Heart left ventricle (tissue), 16 donors: ENCODE results near the gene CUL5. TPM values are rescaled to one million over a fixed set of nuclear protein-coding genes. Genes with fewer than 3 reads are reported as not detected.
A peak's percentile ranks its signal among the peaks of the same experiment; 100 is the strongest.

ENCODE experiments used
- ATAC-seq, 4 donors: fragments of 200-7000 bp; cut with Tn5 transposase; one replicate each; pipeline ENCODE4 v1.9.1; 2020 to 2022; ENCODE audit warnings: moderate library complexity in 4 of 4, mild to moderate bottlenecking in 3 of 4, moderate number of reproducible peaks in 1 of 4
- DNase-seq, 5 donors: peaks; one replicate each; pipeline ENCODE4 v3.0.0-alpha.2; 2020
- H3K27ac ChIP-seq, 12 donors: fragments of 200-600 bp; sonication (generic) in 4 of 12; one replicate each; pipeline versions ENCODE4 v1.5.0 to v1.8.0; 2016 to 2022; ENCODE audit warnings: mild to moderate bottlenecking in 2 of 12
- H3K27me3 ChIP-seq, 9 donors: fragments of 200-600 bp; sonication (generic) in 2 of 9; one replicate each; pipeline versions ENCODE4 v1.5.1 to v1.8.0; 2016 to 2022; ENCODE audit warnings: mild to moderate bottlenecking in 3 of 9
- H3K36me3 ChIP-seq, 9 donors: fragments of 200-600 bp; sonication (generic) in 2 of 9; one replicate each; pipeline versions ENCODE4 v1.5.0 to v1.8.0; 2018 to 2022; ENCODE audit warnings: mild to moderate bottlenecking in 2 of 9
- H3K4me1 ChIP-seq, 12 donors: fragments of 200-600 bp; sonication (generic) in 4 of 12; one replicate each; pipeline versions ENCODE4 v1.5.0 to v1.8.0; 2016 to 2022; ENCODE audit warnings: mild to moderate bottlenecking in 3 of 12
- H3K4me3 ChIP-seq, 12 donors: fragments of 200-600 bp; sonication (generic) in 4 of 12; one replicate each; pipeline versions ENCODE4 v1.5.0 to v1.8.0; 2017 to 2022; ENCODE audit warnings: mild to moderate bottlenecking in 9 of 12, moderate library complexity in 4 of 12
- H3K9me3 ChIP-seq, 12 donors: fragments of 200-600 bp; sonication (generic) in 4 of 12; one replicate each; pipeline versions ENCODE4 v1.5.0 to v1.8.0; 2016 to 2022; ENCODE audit warnings: mild to moderate bottlenecking in 1 of 12
- POLR2A ChIP-seq, 2 donors: fragments of 450-650 bp; IDR thresholded peaks; one replicate each; pipeline ENCODE4 v1.6.1; 2017; ENCODE audit warnings: antibody characterized with exemption in 2 of 2, mild to moderate bottlenecking in 2 of 2, moderate library complexity in 2 of 2
- WGBS, 4 donors: extraction: QIAGEN DNeasy Blood & Tissue Kit in 2 of 4; methylation state at CpG; one replicate each; pipeline versions ENCODE4 v1.1.5 to v1.1.7; 2013 to 2018; 5-methylcytosine and 5-hydroxymethylcytosine counted together
- intact Hi-C, 10 donors: fragments of 100-400 bp; cut with DNase I; formaldehyde crosslinking; loops; one replicate each; pipeline versions ENCODE4 v1.11.1 to v1.14.2; 2022
- polyA plus RNA-seq, 2 donors: library from polyadenylated mRNA; stranded (reverse); fragments of 200-250 nt; gene quantifications; one replicate each; pipeline ENCODE4 v1.2.3, GENCODE V29; 2013
- total RNA-seq, 9 donors: library from RNA; depleted of rRNA in 2 of 9; stranded (reverse); fragments of >200 nt in 2 of 9; fragmentation: NEBNext Ultra II Directional in 3 of 9; extraction: Animal tissue kit (Norgen Biotek cat#: 25700) in 3 of 9; gene quantifications; one replicate each; pipeline versions ENCODE4 v1.1.0 to v1.2.4, GENCODE V29; 2016 to 2023
- TF ChIP-seq, protein P1 (sequence below), 12 donors: fragments of 200-600 bp; sonication (generic) in 4 of 12; IDR thresholded peaks; one replicate each; pipeline versions ENCODE4 v1.5.0 to v1.8.0; 2018 to 2022; ENCODE audit warnings: antibody characterized with exemption in 12 of 12, mild to moderate bottlenecking in 5 of 12
- donor health status: ischemic (EF 13 %, LVEDD 7.1; RV severe dilation, severe dysfunction).
- donor health status: healthy with polysubstance abuse.
- donor health status: DM: no; HTN: yes; CAD: no.
- donor health status: DM: no; HTN: no; CAD: no.
- donor health status: ischemic (EF 25% LVEDD 6.9; RV normal size, moderate dysfunction).
- donor health status: ischemic (EF 25% LVEDD 5.7; RV mildly dilated, moderate dysfunction).
- donor health status: healthy.
- donor health status: DM: yes; HTN: yes; CAD: no.
- donor health status: ischemic (EF 35%, LVEDD 5.7; RV mildly dilated, moderate dysfunction).
- donor health status: nonischemic (EF 11% LVEDD 7.7; RV severe dilation, severe dysfunction).
- donor health status: DM: yes; HTN: yes; CAD: no.
- donor health status: PGD.
- donor health status: ischemic (EF 29% LVEDD 5.4; RV normal size, mild dysfunction).
- donor health status: nonischemic (EF 23%, LVEDD 6.1; RV moderate dilation, normal function).

CUL5 gene
- total and polyA plus RNA-seq, 11 donors: 6.0 to 46.0 (median 35.2) TPM

DNA sequence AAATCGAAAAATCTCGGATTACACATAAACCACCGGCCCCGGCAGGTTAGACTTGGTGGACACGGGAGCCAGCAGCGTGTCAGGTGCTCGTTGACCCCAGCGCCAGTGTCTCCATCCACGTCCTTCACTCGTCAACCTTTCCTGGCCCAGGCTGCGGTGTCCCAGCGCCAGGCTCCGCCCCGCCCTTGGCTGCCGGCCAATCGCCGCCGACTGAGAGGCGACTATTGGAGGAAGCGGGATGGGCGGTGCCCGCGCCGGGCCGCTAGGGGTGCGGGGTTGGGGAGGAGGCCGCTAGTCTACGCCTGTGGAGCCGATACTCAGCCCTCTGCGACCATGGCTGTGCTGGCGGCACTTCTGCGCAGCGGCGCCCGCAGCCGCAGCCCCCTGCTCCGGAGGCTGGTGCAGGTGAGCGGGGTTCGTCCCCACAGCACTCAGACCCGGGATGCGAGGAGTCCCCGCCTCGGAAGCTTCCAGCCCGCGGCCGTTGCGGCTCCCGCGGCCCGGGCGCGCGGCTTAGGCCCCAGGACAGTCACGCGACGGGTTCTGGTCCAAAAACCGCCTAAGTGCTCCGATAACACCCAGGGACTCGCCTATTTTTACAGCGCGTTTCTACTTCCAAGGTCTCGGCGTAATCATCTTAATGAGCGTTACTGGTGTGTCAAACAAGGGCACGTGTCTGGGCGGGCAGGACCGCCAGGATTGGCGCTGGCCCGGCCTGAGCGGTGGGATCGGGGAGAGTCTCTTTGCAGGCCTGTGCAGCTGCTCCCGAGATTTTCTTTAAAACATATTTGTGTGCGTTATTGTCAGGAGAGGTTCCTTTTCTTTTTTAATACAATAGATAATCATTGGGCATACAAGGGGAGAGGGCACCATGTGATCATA, 112.8 kb downstream of the CUL5 start, which contains the start of gene ACAT1:
ACAT1 (plus strand) TSS at position 294 of the 882 bp plus-strand sequence; CDS start at position 334, 40 bp downstream.
- WGBS, 4 donors: 0 to 1% (median 1%) methylated on average over 35 to 73 of the region's 73 CpGs
- ATAC-seq (peak; percentile 88 to 96 (median 94)), DNase-seq (peak; percentile 98 to 100 (median 99))
- Histone ChIP-seq H3K27ac (peak within 1 kb of the TSS; percentile 90 to 97 (median 94)), H3K4me3 (peak within 1 kb of the TSS; percentile 38 to 85 (median 74)), H3K4me1 (peaks cover 0 to 55% (median 31%) of the 10 kb centered on the region in 12 donors), H3K27me3 (peaks cover 0 to 3% (median 0%) of the 10 kb centered on the region in 9 donors), H3K9me3 (no peaks in the 10 kb centered on the region), H3K36me3 (peaks cover 0 to 5% (median 0%) of the 10 kb centered on the region in 9 donors)
- intact Hi-C loops: loop anchor here in 6 of 10 donors (1.0 to 10.0 kb wide), 6 partner anchors 51 to 533 kb away; partner anchors contain the start of genes NPAT (in 4 of the 6) and ATM (in 3 of the 6)
- TF ChIP-seq, protein P1, sequence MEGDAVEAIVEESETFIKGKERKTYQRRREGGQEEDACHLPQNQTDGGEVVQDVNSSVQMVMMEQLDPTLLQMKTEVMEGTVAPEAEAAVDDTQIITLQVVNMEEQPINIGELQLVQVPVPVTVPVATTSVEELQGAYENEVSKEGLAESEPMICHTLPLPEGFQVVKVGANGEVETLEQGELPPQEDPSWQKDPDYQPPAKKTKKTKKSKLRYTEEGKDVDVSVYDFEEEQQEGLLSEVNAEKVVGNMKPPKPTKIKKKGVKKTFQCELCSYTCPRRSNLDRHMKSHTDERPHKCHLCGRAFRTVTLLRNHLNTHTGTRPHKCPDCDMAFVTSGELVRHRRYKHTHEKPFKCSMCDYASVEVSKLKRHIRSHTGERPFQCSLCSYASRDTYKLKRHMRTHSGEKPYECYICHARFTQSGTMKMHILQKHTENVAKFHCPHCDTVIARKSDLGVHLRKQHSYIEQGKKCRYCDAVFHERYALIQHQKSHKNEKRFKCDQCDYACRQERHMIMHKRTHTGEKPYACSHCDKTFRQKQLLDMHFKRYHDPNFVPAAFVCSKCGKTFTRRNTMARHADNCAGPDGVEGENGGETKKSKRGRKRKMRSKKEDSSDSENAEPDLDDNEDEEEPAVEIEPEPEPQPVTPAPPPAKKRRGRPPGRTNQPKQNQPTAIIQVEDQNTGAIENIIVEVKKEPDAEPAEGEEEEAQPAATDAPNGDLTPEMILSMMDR (IDR thresholded peaks at IDR 0.05): peak in 10 of 12 donors; percentile 27 to 49 (median 33)
- peak; percentile 66 to 94 for TF ChIP-seq POLR2A (IDR thresholded peaks at IDR 0.05)

DNA sequence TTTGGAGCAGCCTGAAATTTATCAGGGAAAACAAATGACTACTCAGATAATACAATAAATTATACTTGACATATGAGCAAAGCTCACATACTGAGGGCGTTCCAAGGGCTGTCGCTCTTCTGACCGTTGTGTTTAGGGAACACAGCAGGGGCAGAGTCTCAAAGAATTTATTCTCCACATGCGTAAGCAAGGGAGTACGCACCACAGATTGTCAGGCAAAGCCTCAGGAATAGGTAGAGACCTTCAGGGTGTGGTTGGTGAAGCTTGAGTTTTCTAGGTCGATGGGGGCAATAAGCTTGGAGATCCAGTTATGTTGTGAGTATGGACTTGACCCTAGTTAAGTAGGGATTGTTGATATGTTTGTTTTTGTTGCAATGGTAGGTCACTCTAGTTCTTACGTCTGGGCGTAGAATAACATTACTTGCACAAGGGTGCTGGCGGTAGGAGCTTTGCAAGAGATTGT, 113.5 kb downstream of the CUL5 start:
- Histone ChIP-seq H3K4me3 (peak overlapping the region; percentile 38 to 85 (median 74)), H3K27me3 (peaks cover 0 to 3% (median 0%) of the 10 kb centered on the region in 9 donors), H3K9me3 (no peaks in the 10 kb centered on the region), H3K36me3 (peaks cover 0 to 7% (median 0%) of the 10 kb centered on the region in 9 donors), H3K27ac (peak overlapping the region; percentile 90 to 97 (median 94)), H3K4me1 (peaks cover 0 to 57% (median 31%) of the 10 kb centered on the region in 12 donors)
- no peak for DNase-seq
- ATAC-seq: peak; percentile 4 to 35 (median 17)
- intact Hi-C loops: loop anchor here in 5 of 10 donors (2.0 to 10.0 kb wide), 5 partner anchors 50 to 533 kb away; partner anchors contain the start of genes ATM (in 3 of the 5) and NPAT (in 3 of the 5)
- TF ChIP-seq POLR2A (IDR thresholded peaks at IDR 0.05): no peak
- TF ChIP-seq, protein P1 (IDR thresholded peaks at IDR 0.05): no peak
- WGBS, 4 donors: 24 to 26% (median 26%) methylated on average over 9 of the region's 9 CpGs

DNA sequence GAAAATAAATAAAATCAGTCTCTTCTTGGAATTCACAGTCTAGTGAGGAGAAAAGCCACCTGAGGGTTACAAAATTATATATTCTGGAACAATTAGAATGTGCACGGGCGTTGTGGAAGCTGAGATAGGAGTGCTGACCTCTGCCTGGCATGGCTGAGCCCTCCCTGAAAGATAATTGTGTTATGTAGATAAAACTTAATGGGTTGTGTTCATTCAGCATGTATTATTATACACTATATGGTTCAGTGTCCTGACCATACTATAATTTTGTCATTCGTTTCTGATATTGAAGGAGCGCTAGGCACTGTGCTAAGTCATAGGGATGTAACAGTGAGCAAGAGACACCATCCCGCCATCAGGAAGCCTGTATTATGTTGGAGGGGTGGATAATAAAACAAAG, 116.4 kb downstream of the CUL5 start:
- Histone ChIP-seq H3K36me3 (peaks cover 0 to 27% (median 11%) of the 10 kb centered on the region in 9 donors), H3K4me3 (peak overlapping the region in 1 of 12 donors; percentile 5), H3K4me1 (peaks cover 0 to 75% (median 35%) of the 10 kb centered on the region in 12 donors), H3K27me3 (peaks cover 0 to 3% (median 0%) of the 10 kb centered on the region in 9 donors), H3K9me3 (no peaks in the 10 kb centered on the region), H3K27ac (peak overlapping the region; percentile 16 to 97 (median 94))
- 58 to 71% (median 68%) methylated on average over 5 of the region's 5 CpGs for WGBS, 4 donors
- no peak for DNase-seq
- no peak for ATAC-seq
- no peak for TF ChIP-seq POLR2A (IDR thresholded peaks at IDR 0.05)
- TF ChIP-seq, protein P1 (IDR thresholded peaks at IDR 0.05): no peak
- intact Hi-C loops: loop anchor here in 1 of 10 donors (10.0 kb wide), 1 partner anchor 530 kb away; no protein-coding TSS in a partner anchor
